CD4-positive, alpha-beta T cell treated with Interleukin-15 for 4 hours (primary cell): Measurements from ENCODE around the gene GPR37.

Experiments used
- DNase-seq: peaks from one replicate; pipeline ENCODE4 v3.0.0-alpha.2; 2020; ENCODE audit warnings: low spot score

The GPR37 gene

DNA sequence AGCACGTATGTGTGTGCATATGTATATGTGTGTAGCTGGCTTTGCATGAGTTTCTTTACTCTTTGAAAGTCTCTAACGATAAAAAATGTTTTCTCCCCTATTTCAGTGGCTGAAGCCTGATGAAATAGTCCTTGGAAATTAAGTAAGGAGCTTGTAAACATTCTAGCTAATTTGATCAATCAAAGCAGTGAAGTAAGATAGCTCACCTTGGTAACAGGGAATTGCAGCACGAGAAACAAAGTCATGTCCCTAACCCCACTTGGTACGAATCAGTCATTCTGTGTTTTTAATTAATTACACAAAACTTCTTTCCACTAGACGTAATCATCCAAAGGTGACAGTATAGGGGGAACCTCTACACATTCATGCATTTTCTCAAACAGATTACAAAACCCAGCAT is 41.5 kb downstream of the GPR37 start:
- no peak for DNase-seq

GRCh38 chr7:124723012-124723411 is 42.6 kb downstream of the GPR37 start:
- no peak for DNase-seq

- DNase-seq: no peak
Observed at GRCh38 chr7:124722292-124722691, 43.3 kb downstream of the GPR37 start.

GRCh38 chr7:124720195-124720594 is 45.4 kb downstream of the GPR37 start:
- no peak for DNase-seq

DNA sequence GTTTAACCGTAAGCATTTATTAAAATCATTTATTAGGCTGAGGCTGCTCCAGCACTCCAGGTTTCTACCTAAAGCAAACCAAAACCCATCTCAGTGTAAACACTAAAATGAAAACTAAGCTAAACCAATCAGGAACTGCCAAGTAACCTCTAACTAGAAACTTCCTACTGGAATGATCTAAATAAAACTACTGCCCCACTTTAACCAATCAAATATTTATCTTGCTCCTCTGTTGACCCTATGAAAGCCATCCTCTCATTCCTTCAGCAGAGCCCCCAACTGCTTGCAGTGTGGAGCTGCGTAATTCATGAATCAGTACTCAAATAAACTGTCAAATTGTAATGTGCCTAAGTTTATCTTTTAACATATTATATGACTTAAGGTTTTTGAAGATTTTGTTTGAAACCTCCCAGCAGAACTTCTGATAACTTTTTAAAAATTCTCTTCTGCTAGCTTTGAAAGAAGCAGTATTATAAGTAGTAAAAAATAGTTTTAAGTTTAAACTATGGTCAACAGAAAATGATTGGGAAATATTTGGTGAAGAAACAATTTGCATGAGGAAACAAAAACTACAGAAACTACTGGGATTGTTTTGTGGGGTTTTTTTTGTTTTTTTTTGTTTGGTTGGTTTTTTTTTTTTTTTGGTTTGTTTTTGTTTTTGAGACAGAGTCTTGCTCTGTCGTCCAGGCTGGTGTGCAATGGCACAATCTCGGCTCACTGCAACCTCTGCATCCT is 47.4 kb downstream of the GPR37 start:
- no peak for DNase-seq

GRCh38 chr7:124716894-124717293 is 48.7 kb downstream of the GPR37 start:
- DNase-seq: no peak

- DNase-seq: no peak
Observed at GRCh38 chr7:124713086-124713485, 52.5 kb downstream of the GPR37 start.

- DNase-seq: no peak
Observed at GRCh38 chr7:124712017-124712416, 53.6 kb downstream of the GPR37 start.

DNA sequence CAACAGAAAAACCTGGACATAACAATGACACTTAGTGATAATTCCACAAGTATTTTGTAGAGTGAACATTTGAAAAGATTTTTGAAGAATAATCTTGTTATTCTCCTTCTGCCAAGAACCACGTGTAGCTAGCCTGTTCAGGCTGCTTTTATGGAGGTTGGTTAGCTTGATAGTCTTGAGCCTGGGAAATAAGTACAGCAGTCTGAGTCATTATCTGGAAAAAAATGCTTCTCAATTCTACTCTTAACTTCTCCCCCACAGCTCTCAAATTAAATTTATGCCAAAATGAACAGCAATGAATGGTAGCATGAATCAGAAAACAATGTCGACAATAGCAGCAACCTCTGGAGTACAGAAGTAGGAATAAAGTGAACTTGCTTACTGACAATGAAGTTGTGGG is 63.2 kb downstream of the GPR37 start:
- no peak for DNase-seq

DNA sequence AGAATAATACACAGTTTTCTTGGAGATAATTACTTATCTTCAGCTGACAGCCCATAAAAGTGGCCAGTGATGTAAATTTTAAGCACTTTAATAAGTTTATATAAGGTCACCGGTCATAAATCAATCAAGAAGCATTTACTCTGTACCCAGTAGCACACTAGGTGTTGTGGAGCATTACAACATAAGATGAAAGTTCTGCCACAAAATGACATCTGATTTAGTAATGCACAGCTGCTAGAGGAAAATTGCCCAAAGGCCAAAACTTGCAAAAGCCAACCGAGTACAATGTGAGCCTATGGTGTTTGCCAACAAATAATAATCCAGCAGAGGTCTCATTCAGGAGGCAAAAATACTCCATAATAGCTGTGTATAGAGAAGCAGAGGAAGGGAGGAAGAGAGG is 63.6 kb downstream of the GPR37 start:
- DNase-seq: no peak

- DNase-seq: no peak
Observed at GRCh38 chr7:124700655-124701054, 64.9 kb downstream of the GPR37 start.

DNA sequence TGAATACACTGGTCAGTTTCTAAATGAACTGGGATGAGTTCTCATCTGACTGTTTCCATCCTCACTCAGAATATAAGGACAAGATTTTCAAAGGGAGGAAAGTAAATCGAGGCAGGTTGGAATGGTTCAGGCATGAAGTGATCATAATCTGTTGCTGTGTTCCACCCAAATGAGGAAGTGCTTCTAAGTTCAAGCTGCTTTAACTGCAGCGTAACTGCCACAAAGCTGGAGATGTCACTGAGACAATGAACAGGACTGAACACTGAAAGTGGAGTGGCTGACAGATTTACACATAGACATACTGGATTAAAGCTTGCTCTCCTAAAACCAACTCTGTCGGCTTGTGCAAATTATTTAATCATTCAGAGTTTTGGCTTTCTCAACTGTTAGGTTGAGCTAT is 66.6 kb downstream of the GPR37 start:
- DNase-seq: no peak

GRCh38 chr7:124697746-124698145 is 67.8 kb downstream of the GPR37 start:
- DNase-seq: no peak
